GF-D8 (cell line): ENCODE measurements around the gene OR3A2.
"Not testable (repeated sequence)": the region's sequence is repeated elsewhere in the genome, so short reads cannot be mapped to it uniquely, and the experiment has no call there.

ENCODE experiments used
- DNase-seq: peaks from one replicate; lab custom pipeline; 2025; lab: John Stamatoyannopoulos, UW

The OR3A2 gene

DNA sequence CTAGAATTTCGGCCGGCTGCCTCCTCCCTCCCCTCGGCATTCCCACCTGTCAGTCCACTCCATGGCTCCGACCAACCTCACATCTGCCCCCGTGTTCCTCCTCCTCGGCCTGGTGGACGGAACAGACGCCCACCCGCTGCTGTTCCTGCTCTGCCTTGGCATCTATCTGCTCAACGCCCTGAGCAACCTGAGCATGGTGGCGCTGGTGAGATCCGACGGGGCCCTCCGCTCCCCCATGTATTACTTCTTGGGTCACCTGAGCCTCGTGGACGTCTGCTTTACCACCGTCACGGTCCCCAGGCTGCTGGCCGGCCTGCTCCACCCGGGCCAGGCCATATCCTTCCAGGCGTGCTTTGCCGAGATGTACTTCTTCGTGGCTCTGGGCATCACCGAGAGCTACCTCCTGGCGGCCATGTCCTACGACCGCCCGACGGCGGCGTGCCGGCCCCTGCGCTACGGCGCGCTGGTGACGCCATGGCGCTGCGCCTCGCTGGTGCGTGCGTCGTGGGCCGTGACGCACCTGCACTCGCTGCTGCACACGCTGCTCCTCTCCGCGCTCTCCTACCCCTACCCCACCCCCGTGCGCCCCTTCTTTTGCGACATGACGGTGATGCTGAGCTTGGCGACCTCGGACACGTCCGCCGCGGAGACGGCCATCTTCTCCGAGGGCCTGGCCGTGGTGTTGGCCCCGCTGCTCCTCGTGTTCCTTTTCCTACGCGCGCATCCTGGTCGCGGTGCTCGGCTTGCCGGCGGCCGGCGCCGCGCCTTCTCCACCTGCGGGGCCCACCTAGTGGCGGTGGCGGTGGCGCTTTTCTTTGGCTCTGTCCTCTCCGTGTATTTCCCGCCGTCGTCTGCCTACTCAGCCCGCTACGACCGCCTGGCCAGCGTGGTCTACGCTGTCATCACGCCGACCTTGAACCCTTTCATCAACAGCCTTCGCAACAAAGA is at the start of gene OR3A2:
OR3A2 (minus strand) TSS at position 440 of the 948 bp plus-strand sequence.
- DNase-seq, result no peak

DNA sequence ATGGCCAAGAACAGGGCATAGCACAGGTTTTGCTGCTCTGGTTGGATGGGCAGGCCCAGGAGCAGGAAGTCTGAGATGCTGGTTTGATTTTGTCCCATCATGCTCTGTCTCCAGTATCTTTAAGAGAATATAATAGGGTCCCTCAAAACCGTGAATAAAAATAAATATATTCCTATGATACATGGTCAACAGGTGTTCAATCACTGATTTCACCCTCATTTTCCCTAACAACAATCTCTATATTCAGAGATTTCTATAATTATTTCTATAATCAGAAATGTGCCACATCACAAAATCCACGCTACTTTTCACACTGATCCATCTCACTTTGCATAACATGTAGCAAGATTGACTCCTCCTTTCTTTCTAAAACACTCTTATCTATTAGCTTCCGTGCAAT is 47.6 kb upstream of the OR3A2 start, which contains the start of gene OR1E2:
OR1E2 (minus strand) TSS at position 101 of the 400 bp plus-strand sequence; CDS start at position 101, 0 bp downstream.
- DNase-seq, result no peak

DNA sequence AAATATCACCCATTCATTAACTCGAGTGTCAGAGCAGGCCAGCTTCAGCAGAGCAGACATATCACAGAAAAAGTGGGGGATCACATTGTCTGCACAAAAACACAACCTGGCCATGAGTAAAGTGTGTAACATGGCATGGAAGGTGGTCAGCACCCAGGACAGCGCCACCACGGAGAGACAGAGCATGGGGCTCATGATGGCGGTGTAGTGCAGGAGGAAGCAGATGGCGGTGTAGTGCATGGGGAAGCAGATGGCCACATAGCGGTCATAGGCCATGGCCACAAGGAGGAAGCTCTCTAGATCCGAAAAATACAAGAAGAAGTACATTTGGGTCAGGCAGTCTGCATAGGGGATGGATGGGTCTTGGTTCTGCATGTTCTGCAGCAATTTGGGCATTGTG is 47.1 kb upstream of the OR3A2 start:
- DNase-seq, result not testable (repeated sequence)

DNA sequence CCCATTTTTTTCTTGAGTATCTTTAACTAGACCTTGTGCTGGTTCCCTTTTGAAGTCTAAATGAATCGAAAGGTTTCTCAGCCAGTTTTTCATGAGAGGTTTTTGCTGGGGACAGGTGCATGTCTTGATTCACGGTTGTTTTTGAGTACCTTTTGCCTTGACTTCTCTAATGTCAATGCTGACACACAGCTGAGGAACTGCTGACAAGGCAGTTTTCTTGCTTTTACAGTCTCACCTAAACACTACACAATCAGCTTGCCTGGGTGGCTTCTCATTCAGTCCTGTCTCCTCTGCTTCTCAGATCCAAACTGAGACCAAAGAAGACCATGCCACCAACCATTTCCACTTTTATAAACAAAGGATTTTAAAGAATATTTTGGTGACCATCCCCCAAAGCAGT is 32.1 kb upstream of the OR3A2 start:
- no peak for DNase-seq

DNA sequence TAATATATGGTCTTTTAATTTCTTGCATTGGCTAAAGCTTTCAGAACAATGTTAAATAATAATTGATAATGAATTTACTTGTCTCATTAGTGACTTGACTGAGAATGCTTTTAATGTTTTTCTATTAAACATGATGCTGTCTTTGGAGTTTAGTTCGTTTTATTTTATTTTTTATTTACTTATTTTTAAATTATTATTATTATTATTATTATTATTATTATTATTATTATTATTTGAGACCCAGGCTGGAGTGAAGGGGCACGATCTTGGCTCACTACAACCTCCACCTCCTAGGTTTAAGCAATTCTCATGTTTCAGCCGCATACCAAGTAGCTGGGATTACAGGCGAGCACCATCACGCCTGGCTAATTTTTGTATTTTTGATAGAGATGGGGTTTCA is 29.5 kb upstream of the OR3A2 start:
- no peak for DNase-seq

DNA sequence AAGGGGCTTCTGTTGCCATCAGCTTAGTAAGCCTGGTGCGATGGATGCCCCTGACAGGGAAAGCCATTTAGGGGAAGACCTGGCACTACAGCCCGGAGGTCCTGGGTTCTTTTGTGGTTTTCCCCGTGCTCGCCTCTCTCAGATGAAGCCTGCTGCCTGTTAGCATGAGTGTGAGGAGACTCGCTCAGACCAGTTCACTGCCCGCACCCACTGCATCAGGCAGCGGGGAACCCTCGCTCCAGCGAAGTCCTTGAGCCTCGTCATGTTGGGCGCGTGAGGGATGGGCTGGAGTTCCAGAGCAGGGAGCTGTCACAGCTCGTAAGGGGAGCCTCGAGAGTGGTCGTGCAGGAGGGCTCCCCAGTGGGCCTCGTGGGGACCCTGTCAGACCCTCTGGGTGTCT is 26.1 kb upstream of the OR3A2 start:
- DNase-seq, result not testable (repeated sequence)

DNA sequence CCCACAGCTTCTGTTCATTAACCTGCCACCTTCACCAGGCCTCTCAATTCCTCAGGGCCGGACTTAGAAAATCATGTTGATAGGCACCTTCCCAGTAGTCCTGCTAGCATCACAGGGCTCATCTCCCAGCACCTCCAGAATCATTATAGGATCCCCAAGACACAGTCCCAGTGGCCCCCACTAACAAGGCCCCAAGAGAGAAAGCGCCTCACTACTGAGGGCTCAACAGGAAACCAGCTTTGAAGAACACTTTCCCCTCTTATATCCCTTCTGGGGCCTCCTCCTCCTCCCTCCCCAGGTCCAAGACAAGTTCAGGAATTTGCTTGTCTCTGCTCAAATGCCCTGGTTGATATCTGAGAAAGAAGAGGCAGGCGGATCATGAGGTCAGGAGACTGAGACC is 25.0 kb upstream of the OR3A2 start, which contains the start of gene OR3A3:
OR3A3 (plus strand) TSS at position 301 of the 400 bp plus-strand sequence.
- DNase-seq, result no peak

DNA sequence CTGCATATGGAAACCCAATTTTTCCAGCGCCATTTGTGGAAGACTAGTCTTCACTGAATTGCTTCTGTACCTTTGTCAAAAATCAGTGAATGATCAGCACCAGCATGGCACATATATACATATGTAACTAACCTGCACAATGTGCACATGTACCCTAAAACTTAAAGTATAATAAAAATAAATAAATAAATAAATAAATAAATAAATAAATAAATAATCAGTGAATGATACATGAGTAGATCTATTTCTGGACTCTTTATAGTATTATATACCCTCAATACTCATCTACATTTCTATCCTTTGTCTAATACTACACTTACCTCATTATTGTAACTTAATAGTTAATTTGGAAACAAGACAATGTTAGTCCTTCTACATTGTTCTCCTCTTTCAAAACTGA is 17.7 kb upstream of the OR3A2 start:
- not testable (repeated sequence) for DNase-seq

DNA sequence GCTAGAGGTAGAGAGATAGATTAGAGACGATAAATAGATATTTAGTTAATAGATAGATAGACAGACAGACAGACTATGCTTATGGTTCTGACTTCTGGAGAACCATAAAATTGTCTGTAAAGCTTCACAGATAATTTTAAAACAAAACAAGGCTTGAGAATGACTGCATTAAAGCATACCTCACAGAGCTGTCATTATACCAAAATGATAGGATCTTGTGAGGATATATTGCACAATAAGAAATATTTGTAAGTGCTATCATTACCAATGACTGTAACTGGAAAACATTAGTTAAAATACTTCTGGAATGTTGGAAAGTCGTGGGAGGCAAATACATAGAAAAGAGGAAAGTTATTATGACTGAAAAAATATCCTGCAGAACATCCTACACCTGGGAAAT is 15.7 kb upstream of the OR3A2 start:
- no peak for DNase-seq

DNA sequence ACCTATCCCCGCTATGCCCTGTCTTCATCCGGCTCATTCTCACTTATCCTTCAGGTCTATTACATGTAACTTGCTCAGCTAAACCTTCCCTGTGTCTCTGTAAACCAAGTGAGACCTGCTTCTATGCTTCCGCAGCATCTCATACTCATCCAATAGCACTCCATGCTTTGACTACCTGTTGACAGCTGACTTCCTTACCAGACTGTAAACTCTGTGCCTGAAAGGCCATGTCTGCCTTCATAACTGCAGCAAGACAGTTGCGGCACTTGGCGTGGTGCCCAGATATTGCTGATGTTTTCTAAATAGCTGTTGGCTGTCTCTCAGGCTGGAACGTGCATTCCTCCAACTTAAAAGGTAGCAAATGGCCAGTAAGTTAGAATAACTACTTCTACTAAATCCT is 13.9 kb upstream of the OR3A2 start:
- DNase-seq, result no peak

DNA sequence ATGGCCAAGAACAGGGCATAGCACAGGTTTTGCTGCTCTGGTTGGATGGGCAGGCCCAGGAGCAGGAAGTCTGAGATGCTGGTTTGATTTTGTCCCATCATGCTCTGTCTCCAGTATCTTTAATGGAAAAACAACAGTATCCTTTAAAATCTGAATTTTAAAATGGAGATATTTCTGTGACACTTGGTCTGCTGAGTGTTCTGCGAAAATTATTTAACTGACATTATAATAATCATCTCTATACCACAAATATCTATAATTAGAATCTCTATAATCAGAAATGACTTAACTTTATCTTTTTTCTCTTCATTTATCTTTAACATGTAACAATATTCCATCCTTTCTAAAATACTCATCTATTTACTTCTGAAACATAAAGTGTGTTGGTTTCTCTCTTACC is 12.2 kb upstream of the OR3A2 start, which contains the start of gene OR1E1:
OR1E1 (minus strand) TSS at position 101 of the 400 bp plus-strand sequence; CDS start at position 101, 0 bp downstream.
- DNase-seq, result no peak

DNA sequence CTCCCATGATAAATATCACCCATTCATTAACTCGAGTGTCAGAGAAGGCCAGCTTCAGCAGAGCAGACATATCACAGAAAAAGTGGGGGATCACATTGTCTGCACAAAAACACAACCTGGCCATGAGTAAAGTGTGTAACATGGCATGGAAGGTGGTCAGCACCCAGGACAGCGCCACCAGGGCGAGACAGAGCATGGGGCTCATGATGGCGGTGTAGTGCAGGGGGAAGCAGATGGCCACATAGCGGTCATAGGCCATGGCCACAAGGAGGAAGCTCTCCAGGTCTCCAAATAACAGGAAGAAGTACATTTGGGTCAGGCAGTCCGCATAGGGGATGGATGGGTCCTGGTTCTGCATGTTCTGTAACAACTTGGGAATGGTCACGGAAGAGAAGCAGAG is 11.7 kb upstream of the OR3A2 start:
- DNase-seq, result not testable (repeated sequence)

DNA sequence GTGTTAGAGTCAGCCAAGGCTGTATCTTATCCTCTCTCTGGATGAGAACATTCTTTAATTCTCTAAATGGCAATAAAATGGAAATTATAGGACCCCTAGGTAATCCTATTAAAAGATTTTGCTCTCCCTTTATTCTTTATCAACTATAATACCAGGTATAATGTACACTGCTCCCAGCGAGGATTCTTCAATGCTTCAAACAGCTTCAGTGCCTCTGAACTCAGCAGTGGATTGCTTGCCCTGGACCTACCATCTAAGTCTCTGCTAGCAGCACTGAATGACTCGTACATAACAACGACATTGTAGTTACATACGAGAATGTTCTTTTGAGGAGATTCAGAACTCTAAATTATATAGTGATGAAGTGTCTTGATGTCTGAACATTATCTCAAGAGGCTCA is 3.7 kb upstream of the OR3A2 start:
- no peak for DNase-seq

DNA sequence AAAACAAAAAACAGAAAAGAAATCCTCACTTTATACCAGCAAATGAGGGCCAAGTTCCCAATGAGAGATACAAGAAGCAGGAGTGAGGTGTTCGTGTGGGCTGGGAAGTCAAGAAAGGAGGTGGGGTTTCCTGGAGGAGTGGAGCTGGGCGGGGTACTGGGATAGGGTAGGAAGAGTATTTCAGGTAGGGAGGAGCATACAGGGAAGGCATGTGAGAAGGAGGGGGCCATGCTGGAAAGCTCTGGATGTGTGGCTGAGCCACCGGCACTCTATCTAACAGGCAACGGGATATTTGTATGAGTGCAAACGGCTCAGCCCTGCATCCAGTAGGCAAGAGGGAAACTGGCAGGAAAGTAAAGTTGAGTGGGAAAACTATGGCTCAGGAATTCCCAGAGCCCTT is 4.2 kb downstream of the OR3A2 start:
- no peak for DNase-seq

DNA sequence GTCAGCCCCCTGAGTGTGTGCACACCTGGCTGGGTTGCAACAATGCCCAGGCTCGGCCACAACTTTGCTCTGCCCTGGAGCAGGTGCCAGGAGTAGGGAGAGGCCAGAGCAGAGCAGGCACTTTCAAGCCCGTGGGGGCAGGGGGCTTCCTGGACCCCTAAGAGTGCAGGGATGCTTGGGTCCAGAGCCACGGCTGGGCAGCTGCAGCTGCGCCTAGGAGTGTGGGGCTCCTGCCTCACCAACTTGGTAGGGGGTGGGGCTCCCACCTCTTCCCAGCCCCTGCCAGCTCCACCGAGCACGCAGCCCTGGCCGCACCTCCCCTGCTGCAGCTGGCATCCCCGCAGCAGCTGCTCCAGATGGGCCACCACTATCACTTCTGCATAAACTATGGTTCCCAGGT is 7.8 kb downstream of the OR3A2 start:
- DNase-seq, result no peak

DNA sequence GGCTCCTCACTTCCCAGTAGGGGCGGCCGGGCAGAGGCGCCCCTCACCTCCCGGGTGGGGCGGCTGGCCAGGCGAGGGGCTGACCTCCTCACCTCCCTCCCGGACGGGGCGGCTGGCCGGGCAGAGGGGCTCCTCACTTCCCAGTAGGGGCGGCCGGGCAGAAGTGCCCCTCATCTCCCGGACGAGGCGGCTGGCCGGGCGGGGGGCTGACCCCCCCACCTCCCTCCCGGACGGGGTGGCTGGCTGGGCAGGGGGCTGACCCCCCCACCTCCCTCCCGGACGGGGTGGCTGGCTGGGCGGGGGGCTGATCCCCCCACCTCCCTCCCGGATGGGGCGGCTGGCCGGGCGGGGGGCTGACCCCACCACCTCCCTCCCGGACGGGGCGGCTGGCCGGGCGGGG is 14.9 kb downstream of the OR3A2 start:
- DNase-seq, result not testable (repeated sequence)

DNA sequence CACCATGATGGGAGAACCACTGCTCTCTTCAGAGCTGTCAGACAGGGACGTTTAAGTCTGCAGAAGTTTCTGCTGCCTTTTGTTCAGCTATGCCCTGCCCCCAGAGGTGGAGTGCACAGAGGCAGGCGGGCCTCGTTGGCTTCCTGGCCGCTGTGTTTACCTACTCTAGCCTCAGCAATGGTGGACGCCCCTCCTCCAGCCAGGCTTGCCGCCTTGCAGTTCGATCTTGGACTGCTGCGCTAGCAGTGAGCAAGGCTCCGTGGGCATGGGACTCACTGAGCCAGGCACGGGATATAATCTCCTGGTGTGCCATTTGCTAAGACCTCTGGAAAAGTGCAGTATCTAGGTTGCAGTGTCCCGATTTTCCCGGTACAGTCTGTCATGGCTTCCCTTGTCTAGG is 43.3 kb downstream of the OR3A2 start:
- not testable (repeated sequence) for DNase-seq

DNA sequence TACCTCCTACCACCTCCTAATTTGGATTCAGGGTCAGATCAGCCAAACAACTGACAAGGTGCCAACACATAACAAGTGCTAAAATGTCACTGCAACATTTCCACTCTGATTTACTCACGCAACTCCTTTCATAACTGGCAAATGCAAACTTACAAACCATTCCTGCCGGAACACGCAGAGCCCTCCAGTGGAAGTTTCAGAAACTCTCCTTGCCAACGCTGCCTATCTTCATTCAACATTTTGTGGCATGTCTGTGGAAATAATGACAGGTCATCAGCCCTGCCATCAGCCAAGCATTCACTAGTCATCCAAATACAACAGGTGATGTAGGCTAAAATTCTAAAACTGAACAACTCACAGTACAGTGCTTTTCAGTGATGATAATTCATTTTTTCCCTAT is 50.2 kb downstream of the OR3A2 start:
- no peak for DNase-seq

DNA sequence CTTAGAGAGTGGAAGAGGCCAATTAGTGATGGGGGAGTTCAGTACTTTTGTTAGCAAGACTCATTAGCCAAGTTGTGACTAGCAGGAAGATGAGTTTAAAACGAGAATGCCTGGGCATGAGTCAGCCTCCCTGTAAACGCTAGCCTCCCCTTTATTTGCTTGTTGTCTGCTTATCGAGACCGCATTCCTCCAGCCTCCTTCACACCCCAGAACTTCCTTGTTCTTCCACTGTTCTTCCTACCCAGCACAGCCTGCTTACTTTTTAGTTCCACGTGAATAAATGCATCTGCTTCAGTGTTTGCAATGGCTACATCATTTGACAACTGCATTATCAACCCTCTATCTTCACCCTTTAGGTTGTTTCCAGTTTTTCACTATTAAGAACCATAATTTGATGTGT is 67.8 kb downstream of the OR3A2 start:
- DNase-seq, result no peak

DNA sequence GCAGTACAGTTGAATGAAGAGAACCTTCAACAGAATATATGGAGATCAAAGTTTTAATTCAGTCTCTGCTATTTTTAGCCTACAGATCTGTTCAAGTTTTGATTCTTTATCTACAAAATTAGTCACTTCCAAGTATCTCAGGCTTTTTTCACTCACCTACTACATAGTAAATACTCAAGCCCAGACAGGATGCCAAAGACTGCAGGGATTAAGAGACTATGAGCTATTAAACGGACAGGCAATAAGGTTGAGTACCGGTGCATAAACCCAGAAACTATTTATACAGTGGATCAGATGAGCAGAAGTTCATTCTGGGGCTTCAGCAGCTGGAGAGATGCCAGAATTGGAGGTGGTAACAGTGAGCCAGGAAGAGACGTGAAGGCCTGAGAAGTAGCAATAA is 69.3 kb downstream of the OR3A2 start:
- DNase-seq, result no peak

DNA sequence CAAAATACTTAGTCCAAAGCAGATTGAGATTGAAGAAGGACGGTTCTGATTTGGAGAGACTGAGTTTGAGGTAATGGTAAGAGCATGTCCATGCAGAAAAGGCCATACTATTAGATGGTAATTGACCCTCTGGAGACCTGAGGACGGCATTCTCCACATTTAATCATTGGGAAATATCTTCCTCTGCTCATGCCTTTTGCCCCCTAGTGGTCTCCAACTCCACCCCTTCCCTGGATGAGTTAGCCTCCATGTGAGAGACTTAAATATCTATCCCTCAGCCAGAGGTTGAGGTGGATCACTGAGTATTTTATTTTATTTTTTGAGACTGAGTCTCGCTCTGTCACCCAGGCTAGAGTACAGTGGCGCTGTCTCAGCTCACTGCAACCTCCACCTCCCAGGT is 77.5 kb downstream of the OR3A2 start:
- DNase-seq, result no peak

DNA sequence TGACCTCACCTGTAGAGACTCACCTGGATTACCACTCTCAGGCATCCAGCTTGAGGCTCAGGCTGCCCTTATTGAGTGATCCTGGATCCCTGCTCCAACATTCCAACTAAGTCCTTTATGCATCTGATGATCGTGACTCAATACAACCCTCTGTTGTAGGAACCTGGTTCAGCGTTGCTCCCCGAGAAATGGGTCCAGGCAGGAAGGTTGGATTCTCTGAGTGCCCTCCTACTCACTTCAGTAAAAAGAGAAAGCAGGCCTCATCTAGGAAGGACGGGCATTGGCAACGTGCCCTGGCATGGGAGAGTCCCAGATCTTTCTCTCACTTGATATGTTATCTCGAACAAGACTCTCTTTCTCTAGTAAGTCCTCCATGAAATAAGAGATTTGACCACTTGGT is 87.8 kb downstream of the OR3A2 start, which contains the start of gene OR3A1:
OR3A1 (minus strand) TSS at position 101 of the 400 bp plus-strand sequence. CDS start 5,778 bp downstream, outside the sequence.
- DNase-seq, result no peak

DNA sequence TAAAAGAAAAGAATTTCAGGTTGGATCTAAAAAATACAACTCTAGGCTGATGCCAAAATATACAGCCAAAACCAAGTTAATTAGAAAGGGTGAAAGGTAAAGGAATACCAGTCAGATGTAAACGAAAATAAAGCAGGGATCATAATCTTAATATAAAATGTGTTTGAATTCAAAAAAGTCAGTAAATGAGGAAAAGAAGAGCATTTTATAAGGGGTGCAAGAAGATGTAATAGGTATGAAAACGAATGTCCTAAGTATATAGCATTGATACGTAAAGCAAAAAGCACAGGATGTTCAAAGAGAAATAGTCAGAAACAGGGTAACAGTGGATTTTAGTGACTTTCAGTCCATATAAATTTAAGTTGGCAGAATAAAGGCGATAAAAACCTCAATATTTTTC is 90.5 kb downstream of the OR3A2 start:
- no peak for DNase-seq
